Spleen (tissue), 11 donors: ENCODE measurements around the gene RGS5. TPM values are rescaled to one million over a fixed set of nuclear protein-coding genes. Genes with fewer than 3 reads are reported as not detected.

Experiments
- DNase-seq: peaks from one replicate; pipeline ENCODE4 v3.0.0-alpha.2; 2020
- H3K27ac ChIP-seq, 8 donors: fragments of 200-600 bp; sonication (generic) in 7 of 8; 1 replicate in 4 of 8; 2 replicates in 4 of 8; pipeline versions ENCODE4 v1.5.0 to v1.8.0; 2016 to 2021; ENCODE audit warnings: inconsistent platforms in 4 of 8, mild to moderate bottlenecking in 4 of 8, moderate library complexity in 1 of 8
- H3K27me3 ChIP-seq, 7 donors: fragments of 200-600 bp; sonication (generic) in 6 of 7; replicated peaks in 1 of 7; 1 replicate in 4 of 7; 2 replicates in 3 of 7; pipeline versions ENCODE4 v1.5.0 to v1.8.0; 2016 to 2021; ENCODE audit warnings: inconsistent platforms in 3 of 7, mild to moderate bottlenecking in 1 of 7
- H3K36me3 ChIP-seq, 6 donors: fragments of 200-600 bp; sonication (generic) in 5 of 6; 1 replicate in 4 of 6; 2 replicates in 2 of 6; pipeline versions ENCODE4 v1.5.0 to v1.8.0; 2016 to 2021; ENCODE audit warnings: inconsistent platforms in 2 of 6
- H3K4me1 ChIP-seq, 6 donors: fragments of 200-600 bp; sonication (generic) in 5 of 6; 1 replicate in 3 of 6; 2 replicates in 3 of 6; pipeline versions ENCODE4 v1.5.0 to v1.8.0; 2016 to 2021; ENCODE audit warnings: inconsistent platforms in 3 of 6
- H3K4me3 ChIP-seq, 8 donors: fragments of 200-600 bp; sonication (generic) in 7 of 8; 1 replicate in 4 of 8; 2 replicates in 4 of 8; pipeline versions ENCODE4 v1.5.0 to v1.8.0; 2016 to 2021; ENCODE audit warnings: inconsistent platforms in 4 of 8, mild to moderate bottlenecking in 4 of 8, moderate library complexity in 2 of 8
- H3K9me3 ChIP-seq, 8 donors: fragments of 200-600 bp; sonication (generic) in 7 of 8; 1 replicate in 4 of 8; 2 replicates in 4 of 8; pipeline versions ENCODE4 v1.5.0 to v1.8.0; 2016 to 2021; ENCODE audit warnings: inconsistent platforms in 4 of 8
- POLR2A ChIP-seq, 3 donors: fragments of 450-650 bp; IDR thresholded peaks; one replicate each; pipeline ENCODE4 v1.5.1; 2017; ENCODE audit warnings: antibody characterized with exemption in 3 of 3, mild to moderate bottlenecking in 1 of 3
- POLR2AphosphoS5 ChIP-seq, 3 donors: sonication (generic); formaldehyde crosslinking; IDR thresholded peaks; one replicate each; pipeline ENCODE4 v1.5.1; 2017; ENCODE audit warnings: antibody characterized with exemption in 3 of 3
- WGBS, 5 donors: extraction: QIAGEN DNeasy Blood & Tissue Kit in 3 of 5; methylation state at CpG; one replicate each; pipeline versions ENCODE4 v1.1.5 to v1.1.7; 2013 to 2018; 5-methylcytosine and 5-hydroxymethylcytosine counted together
- intact Hi-C: fragments of 100-400 bp; cut with DNase I; formaldehyde crosslinking; loops from one replicate; pipeline ENCODE4 v1.15.0; 2023; ENCODE audit warnings: low total_unique reads
- polyA plus RNA-seq, 3 donors: library from polyadenylated mRNA; stranded (reverse); fragments of 200-250 nt; gene quantifications; one replicate each; pipeline ENCODE4 v1.2.1, GENCODE V29; 2013
- total RNA-seq, 7 donors: library from RNA; depleted of rRNA in 3 of 7; stranded (reverse); fragments of >200 nt in 3 of 7; fragmentation: NEBNext Ultra II Directional in 4 of 7; extraction: Animal tissue kit (Norgen Biotek cat#: 25700) in 4 of 7; gene quantifications; one replicate each; pipeline versions ENCODE4 v1.1.0 to v1.2.1, GENCODE V29; 2016 to 2021
- TF ChIP-seq, protein P1 (sequence below), 11 experiments: fragments of 200-600 bp in 7 of 11; fragments of 450-650 bp in 4 of 11; sonication (generic) in 4 of 11; IDR thresholded peaks in 8 of 11; conservative IDR thresholded peaks in 3 of 11; 1 replicate in 7 of 11; 2 replicates in 4 of 11; pipeline versions ENCODE4 v1.4.0 to v1.8.0; 2016 to 2021; ENCODE audit warnings: antibody characterized with exemption in 11 of 11, inconsistent platforms in 4 of 11, mild to moderate bottlenecking in 1 of 11
- donor health status: healthy with polysubstance abuse.
- donor health status: DM: no; HTN: no; CAD: no; lungs with moderate emphysema.
- donor health status: DM: no; HTN: no; CAD: no.
- donor health status: Bipolar disorder and iron deficiency.
- donor health status: healthy.
- donor health status: DM: no; HTN: no; CAD: no.
- donor health status: DM: yes; HTN: yes; CAD: no.

Gene RGS5
- total and polyA plus RNA-seq, 10 donors, result 3.1 to 150 (median 22.7) TPM

DNA sequence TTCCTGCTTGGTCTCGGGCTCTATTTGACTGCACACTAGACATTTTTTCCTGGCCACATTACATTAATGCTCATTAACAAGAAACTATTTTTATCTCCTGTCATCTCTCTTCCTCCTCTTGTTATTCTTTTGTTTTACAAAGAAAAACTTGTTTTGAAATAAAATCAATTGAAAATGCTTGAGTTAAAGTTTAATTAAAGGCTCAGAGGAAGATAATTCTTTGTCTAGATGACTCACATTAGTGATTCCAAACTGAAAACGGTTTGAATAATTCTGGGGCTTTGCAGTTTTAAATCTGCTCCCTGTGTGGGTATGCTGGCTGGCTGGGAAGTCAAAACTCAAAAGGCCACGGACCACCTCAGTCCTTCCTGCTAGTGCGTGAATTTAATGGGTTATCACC, 29.6 kb downstream of the RGS5 start:
- Histone ChIP-seq H3K27ac (no peak overlapping the region), H3K4me1 (peaks cover 0 to 16% (median 0%) of the 10 kb centered on the region in 6 donors), H3K27me3 (peaks cover 0 to 10% (median 0%) of the 10 kb centered on the region in 7 donors), H3K9me3 (no peaks in the 10 kb centered on the region), H3K4me3 (no peak overlapping the region), H3K36me3 (no peaks in the 10 kb centered on the region)
- TF ChIP-seq, protein P1, sequence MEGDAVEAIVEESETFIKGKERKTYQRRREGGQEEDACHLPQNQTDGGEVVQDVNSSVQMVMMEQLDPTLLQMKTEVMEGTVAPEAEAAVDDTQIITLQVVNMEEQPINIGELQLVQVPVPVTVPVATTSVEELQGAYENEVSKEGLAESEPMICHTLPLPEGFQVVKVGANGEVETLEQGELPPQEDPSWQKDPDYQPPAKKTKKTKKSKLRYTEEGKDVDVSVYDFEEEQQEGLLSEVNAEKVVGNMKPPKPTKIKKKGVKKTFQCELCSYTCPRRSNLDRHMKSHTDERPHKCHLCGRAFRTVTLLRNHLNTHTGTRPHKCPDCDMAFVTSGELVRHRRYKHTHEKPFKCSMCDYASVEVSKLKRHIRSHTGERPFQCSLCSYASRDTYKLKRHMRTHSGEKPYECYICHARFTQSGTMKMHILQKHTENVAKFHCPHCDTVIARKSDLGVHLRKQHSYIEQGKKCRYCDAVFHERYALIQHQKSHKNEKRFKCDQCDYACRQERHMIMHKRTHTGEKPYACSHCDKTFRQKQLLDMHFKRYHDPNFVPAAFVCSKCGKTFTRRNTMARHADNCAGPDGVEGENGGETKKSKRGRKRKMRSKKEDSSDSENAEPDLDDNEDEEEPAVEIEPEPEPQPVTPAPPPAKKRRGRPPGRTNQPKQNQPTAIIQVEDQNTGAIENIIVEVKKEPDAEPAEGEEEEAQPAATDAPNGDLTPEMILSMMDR (IDR thresholded peaks at IDR 0.05 in 8 of 11, conservative IDR thresholded peaks at IDR 0.05 in 3 of 11), result no peak
- TF ChIP-seq POLR2AphosphoS5 (IDR thresholded peaks at IDR 0.05) (no peak), POLR2A (IDR thresholded peaks at IDR 0.05) (no peak)
- no peak for DNase-seq
- intact Hi-C loops, result loop anchor here (10.0 kb wide), 2 partner anchors 98 to 318 kb away; no protein-coding TSS in a partner anchor
- WGBS, 5 donors, result 50 to 70% (median 61%) methylated on average over 4 of the region's 4 CpGs

GRCh38 chr1:163172596-163172995, 30.1 kb downstream of the RGS5 start:
- H3K36me3 ChIP-seq, result no peaks in the 10 kb centered on the region
- TF ChIP-seq POLR2A (IDR thresholded peaks at IDR 0.05) (no peak), POLR2AphosphoS5 (IDR thresholded peaks at IDR 0.05) (no peak)
- TF ChIP-seq, protein P1 (IDR thresholded peaks at IDR 0.05 in 8 of 11, conservative IDR thresholded peaks at IDR 0.05 in 3 of 11), result no peak
- no peak overlapping the region for H3K27ac ChIP-seq
- 74 to 87% (median 80%) methylated on average over 2 of the region's 2 CpGs for WGBS, 5 donors
- peaks cover 0 to 16% (median 0%) of the 10 kb centered on the region in 6 donors for H3K4me1 ChIP-seq
- DNase-seq, result no peak
- H3K9me3 ChIP-seq, result no peaks in the 10 kb centered on the region
- intact Hi-C loops, result loop anchor here (10.0 kb wide), 2 partner anchors 98 to 318 kb away; no protein-coding TSS in a partner anchor
- peaks cover 0 to 10% (median 0%) of the 10 kb centered on the region in 7 donors for H3K27me3 ChIP-seq
- H3K4me3 ChIP-seq, result no peak overlapping the region

DNA sequence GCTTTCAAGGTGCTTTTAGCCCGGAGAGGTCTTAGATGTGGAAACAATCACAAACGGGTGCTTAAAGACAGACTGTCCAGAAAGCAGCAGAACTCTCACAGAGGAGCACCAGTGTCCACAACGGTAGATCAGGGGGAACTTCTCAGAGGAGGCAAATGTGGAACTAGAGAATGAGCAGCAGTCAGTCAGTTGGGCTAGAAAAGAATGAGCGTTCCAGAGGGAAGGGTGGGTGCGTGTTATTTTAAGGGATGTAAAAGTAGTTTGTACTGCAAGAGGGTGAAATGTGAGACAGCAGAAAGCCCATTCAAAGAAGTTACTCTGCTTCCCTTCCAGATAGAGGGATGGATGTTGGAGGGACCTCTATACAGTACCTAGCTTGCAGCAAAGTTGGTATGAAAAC, 30.9 kb downstream of the RGS5 start:
- intact Hi-C loops, result loop anchor here (10.0 kb wide), 2 partner anchors 97 to 317 kb away; no protein-coding TSS in a partner anchor
- H3K9me3 ChIP-seq, result no peaks in the 10 kb centered on the region
- no peak overlapping the region for H3K4me3 ChIP-seq
- TF ChIP-seq, protein P1 (IDR thresholded peaks at IDR 0.05 in 8 of 11, conservative IDR thresholded peaks at IDR 0.05 in 3 of 11), result no peak
- TF ChIP-seq POLR2A (IDR thresholded peaks at IDR 0.05), result no peak
- TF ChIP-seq POLR2AphosphoS5 (IDR thresholded peaks at IDR 0.05), result no peak
- no peaks in the 10 kb centered on the region for H3K36me3 ChIP-seq
- H3K27me3 ChIP-seq, result peaks cover 0 to 10% (median 0%) of the 10 kb centered on the region in 7 donors
- peaks cover 0 to 16% (median 0%) of the 10 kb centered on the region in 6 donors for H3K4me1 ChIP-seq
- no peak for DNase-seq
- no peak overlapping the region for H3K27ac ChIP-seq
- 64 to 82% (median 77%) methylated on average over 5 of the region's 5 CpGs for WGBS, 5 donors

DNA sequence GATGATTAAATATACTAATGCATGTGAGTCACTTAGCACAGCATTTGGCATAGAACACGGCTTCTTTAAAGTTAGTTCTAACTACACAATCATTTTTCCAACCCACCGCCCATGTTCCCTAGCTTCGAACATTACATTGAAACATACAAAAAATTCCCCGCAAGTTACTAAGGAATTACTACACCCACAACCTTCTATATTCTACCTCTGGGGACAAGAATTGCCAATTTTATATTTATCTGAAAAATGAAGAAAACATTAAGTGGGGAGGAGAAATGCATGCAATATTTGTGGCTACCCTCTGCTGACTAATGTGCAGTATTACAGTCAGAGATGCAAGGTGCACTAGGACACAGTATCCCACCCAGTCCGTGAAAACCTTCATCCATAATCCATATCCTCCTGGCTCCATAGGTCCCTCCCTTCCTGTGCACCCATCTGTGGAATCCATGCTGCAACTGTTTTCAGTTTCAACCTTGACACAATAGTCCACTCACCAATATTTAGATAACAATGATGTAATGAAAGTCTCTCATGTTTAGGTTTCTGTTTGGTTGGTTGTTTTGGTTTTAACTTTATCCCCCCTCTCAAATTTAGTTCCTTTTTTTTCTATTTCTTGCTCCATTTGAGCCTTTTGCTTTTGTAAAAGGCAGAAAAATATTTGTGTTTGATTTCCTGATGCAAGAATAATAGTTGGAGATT, 31.6 kb downstream of the RGS5 start:
- TF ChIP-seq, protein P1 (IDR thresholded peaks at IDR 0.05 in 8 of 11, conservative IDR thresholded peaks at IDR 0.05 in 3 of 11), result peak in 1 of 11 experiments; percentile 11
- no peak for TF ChIP-seq POLR2A (IDR thresholded peaks at IDR 0.05)
- Histone ChIP-seq H3K36me3 (no peaks in the 10 kb centered on the region), H3K4me3 (no peak overlapping the region), H3K27me3 (peaks cover 0 to 10% (median 0%) of the 10 kb centered on the region in 7 donors), H3K9me3 (no peaks in the 10 kb centered on the region), H3K4me1 (peaks cover 0 to 16% (median 0%) of the 10 kb centered on the region in 6 donors), H3K27ac (no peak overlapping the region)
- WGBS, 5 donors, result 80 to 89% (median 88%) methylated on average over 5 of the region's 5 CpGs
- DNase-seq, result no peak
- intact Hi-C loops, result loop anchor here (10.0 kb wide), 2 partner anchors 96 to 316 kb away; no protein-coding TSS in a partner anchor
